ENCODE data around the gene KLK2.
A peak's percentile ranks its signal among the peaks of the same experiment; 100 is the strongest.
"Not testable (repeated sequence)": the region's sequence is repeated elsewhere in the genome, so short reads cannot be mapped to it uniquely, and the experiment has no call there.

Gene KLK2

DNA sequence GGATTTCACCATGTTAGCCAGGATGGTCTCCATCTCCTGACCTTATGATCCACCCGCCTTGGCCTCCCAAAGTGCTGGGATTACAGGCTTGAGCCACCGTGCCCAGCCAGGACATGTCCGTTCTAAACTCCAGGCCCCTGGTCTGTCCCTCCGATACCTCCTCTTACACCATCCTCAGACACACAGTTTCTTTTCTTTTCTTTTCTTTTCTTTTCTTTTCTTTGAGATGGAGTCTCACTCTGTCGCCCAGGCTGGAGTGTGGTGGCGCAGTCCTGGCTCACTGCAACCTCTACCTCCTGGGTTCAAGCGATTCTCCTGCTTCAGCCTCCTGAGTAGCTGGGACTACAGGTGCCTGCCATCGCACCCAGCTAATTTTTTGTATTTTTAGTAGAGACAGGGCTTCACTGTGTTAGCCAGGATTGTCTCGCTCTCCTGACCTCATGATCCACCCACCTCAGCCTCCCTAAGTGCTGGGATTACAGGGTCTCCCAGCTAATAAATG lies 22.9 kb downstream of the KLK2 start:
- DNase-seq = not testable (repeated sequence)

DNA sequence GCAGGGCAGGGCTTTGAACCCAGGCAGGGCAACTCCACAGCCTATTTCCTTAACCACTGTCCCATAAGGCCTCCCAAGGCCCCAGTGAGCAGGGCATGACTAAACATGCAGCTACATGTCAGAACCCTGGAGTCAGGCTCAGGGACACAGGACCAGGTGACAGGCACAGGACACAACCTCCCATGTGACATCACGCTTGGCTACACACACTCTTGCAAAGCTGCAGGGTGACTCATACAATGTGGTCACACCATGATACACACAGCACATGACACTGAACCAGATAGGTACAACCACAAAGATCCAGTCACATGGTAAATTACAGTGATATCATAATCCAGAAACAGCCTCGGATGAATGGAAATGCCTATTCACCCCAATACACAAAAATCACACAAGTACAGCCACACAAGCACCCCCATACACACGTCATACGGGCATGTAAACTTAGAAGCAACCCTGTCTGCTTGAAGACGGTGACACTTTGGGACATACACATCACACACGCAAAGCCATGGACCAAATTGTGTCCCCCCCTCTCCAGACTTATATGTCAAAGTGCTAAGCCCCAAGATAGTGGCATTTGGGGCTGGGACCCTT lies 23.5 kb downstream of the KLK2 start:
- no peak for DNase-seq

DNA sequence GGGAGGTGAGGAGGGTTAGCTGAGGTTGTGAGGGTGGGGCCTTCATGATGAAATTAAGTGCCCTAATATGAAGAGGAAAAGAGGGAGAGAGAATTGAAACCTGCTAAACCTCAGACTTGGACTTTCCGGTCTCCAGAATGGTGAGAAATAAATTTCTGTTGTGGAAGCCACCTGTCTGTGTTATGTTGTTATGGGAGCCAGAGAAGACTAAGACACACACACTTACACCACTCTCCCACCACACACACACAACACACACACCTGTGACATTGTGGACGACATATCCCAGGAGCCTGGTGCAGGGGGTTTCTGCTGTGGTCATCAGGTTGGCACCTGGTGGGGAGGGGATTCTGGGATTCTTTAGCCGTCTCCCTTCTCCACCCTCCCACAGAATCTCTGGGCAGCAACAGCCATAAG lies 24.0 kb downstream of the KLK2 start:
- DNase-seq = no peak

DNA sequence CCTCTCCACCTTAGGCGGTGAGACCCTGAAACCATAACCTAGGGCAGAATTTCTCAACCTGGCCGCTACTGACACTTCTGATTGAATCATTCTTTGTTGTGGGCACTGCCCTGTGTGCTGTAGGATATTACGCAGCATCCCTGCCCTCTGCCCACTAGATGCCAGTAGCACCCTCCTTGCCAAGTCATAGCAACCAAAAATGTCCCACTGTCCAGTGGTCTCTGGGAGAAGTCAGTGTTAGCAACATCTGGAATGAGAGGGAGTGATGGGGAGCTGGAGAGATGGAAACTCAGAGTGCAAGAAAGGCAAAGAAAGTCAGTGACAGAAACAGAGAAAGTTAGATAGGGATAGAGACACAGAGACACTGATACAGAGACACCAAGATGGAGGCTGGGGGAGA lies 24.4 kb downstream of the KLK2 start:
- no peak for DNase-seq

DNA sequence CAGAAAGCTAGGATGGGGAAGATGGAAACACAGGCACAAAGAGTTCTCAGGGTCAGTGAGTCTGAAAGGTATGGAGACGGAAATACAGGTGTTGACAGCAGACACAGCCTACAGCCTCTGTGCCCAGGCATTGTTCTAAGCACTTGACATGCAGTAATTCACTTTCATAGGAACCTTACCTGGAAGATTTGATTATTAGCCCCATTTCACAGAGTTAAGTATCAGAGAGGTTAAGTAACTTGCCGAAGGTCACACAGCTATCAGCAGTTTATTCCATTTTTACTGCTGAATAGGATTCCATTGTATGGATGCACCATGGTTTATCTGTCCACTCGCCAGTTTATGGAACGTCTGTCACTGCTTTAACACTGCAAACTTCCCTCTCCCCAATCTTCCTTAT lies 24.8 kb downstream of the KLK2 start:
- DNase-seq = no peak

DNA sequence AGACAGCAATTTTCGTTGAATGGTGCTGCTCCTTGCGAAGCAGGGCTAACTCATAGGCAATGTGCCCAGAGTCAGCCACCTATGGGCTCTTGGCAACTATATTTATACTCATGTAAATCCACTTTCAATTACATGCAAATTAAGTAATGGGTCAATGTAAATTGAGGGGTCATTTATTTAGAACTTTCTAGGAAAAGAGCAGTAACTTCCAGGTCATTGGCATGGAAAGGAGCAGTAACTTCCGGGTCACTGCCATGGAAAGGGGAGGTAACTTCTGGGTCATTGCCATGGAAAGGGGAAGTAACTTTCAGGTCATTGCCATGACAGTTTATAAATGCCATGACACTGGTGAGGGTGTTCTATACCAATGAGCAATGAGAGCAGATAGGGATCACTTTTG lies 26.3 kb downstream of the KLK2 start:
- no peak for DNase-seq

DNA sequence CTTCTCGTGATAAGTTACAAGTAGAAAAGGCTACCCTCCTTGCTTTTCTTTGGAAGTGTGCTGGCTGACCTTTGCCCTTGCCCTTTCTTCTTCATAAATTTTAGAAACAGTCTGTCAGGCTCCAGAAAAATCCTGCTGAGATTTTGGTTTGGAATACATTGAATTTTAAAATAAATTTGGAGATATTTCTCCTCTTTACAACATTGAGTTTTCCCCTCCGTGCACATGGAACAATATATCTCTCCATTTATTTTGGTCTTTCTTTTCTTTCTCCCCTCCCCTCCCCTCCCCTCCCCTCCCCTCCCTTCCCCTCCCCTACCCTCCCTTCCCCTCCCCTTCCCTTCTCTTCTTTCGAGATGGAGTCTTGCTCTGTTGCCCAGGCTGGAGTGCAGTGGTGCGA lies 29.4 kb downstream of the KLK2 start:
- DNase-seq = no peak

DNA sequence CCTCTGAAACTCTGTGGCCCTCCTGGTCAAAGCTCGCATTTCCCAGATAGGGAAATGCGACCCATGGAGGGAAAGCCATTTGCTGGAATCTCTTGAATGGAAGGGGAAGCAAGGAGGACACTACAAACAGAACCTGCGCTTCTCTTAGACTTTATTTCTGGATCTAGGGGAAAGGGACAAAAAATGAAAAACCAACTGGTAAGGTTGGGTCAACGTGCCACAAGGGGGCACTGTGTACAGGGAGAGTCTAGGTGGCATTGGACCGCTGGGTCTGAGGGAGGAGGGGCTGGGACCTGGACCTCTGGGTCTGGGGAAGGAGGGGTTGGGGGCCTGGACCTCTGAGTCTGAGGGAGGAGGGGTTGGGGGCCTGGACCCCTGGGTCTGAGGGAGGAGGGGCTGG lies 33.0 kb downstream of the KLK2 start:
- no peak for DNase-seq

DNA sequence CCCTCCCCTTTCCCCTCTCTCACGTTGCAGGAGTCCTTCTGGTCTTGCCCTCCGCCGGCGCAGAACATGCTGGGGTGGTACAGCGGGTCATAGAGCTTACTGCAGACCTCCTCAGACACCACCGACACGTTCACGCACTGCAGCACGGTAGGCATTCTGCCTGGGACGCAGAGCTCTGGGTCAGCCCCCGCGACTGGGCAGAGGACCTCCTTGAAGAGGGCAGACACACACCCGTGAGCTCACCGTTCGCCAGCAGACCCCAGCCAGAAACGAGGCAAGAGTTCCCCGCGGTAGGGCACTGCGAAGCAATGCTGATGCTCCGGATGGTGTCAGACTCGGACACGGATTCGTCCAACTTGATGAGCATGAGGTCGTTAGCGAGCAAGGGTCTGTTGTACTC lies 35.1 kb downstream of the KLK2 start:
- DNase-seq = no peak

DNA sequence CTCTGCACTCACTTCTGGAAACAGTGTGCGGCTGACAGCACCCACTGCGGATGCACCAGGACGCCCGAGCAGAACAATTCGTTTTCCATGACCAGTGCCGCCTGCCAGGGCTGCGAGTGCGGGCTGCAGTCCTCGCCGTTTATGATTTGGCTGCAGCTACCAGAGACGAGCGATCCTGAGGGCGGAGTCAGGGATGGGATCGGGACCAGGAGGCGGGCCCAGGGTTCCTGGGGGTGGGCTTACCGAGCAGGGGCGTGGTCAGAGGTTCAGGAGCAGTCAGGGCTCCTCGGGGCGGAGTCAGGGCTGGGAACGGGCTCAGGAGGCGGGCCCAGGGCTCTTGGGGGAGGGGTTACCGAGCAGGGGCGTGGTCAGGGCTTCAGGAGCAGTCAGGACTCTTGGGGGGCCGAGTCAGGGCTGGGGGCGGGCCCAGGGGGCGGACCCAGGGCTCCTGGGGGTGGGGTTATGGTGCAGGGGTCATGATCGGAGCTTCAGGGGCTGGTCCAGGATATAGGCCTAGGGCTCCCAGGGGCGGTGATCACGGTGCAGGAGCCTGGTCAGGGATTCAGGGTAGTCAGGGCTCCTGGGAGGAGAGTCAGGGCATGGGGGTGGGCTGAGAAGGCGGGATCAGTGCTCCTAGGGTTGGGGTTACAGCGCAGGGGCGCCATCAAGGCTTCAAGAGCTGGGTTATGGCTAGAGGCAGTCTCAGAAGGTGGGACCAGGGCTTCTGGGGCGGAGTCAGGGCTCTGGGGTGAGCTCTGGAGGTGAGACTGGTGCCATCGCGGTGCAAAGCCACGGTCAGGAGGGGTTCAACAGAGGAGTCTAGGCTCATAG lies 36.2 kb downstream of the KLK2 start:
- DNase-seq = peak; percentile 53

DNA sequence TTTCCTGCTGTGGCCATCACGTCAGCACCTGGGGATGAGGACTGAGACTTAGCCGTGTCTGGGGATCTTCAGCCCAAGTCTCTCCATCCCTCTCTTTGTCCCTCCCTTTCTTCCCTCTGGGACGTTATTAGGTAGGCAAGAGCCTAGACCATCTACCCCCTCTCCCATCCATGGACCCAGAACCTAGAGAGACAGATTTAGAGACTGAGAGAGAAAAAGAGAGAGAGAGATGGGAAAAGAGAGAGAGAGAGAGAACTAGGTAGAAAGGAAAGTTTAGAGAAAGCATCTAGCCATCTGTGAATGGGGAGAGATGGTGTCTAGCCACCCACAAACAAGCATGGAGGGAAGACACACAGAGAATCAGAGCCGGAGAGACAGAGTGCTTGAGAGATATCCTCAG lies 37.5 kb downstream of the KLK2 start:
- DNase-seq = no peak

DNA sequence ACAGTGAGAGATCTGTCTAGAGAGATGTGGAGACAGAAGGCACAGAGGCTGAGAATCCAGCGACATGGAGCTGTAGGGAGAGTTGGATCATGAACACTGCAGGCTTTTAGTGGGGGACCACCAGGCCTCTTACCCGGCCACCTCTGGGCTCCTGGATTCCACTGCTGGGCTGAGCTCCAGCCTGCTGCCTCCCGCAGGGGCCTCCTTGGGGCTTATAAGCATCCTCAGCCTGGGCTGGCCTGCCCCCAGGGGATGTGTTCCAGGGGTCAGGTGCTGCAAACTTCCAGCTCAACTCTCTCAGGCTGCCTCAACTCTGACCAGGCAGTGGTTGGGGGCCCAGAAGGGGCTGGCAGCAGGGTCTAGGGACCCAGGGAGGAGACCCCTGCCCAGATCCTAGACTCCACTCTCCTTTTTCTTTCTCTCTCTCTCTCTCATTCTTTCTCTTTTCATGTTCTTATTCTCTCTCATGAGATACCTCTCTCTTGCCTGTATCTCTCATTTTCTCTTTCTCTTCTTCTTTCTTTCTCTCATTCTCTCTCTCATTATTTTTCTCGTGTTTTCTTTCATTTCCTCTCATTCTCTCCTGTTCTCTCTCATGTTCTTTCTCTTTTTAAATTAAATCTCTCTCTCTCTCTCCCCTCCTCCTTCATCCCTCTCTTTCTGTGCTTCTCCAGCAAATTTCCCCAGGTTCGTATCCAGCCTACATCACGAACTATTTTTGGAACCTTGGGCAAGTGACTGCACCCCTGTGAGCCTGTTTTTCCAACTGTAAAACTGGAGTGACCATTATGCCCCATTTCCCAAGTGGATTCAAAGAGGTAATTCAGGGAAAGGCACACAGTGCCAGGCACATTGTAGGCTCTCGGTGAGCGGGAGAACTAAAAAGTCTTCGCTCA lies 38.2 kb downstream of the KLK2 start, which contains the start of gene KLK4:
TSS of gene KLK4 (minus strand) at position 190 of the 896 bp plus-strand sequence. CDS start 657 bp downstream, outside the sequence.
- DNase-seq = no peak

DNA sequence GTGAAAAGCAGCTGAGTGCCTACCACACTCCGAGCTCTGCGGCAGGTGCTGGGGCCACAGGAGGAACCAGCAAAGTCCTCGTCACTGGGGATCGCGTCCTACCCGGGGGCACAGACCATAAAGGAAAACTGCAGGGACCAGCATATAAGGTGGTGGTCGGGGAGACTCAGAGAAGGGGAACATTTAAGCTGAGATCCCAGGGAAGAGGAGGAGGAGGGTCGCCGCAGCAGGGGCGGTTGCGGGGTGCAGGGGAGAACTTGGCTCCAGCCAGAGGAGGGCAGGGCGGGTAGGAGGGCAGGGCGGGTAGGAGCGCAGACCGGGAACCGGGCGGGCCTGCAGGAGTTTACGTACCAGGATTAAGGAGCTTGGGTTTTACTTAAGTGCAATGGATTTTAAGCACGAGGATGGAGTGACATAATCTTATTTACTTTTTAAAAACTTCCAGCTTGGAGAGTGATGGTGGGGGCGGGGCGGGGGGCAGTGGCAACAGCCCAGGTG lies 38.9 kb downstream of the KLK2 start:
- DNase-seq = no peak

DNA sequence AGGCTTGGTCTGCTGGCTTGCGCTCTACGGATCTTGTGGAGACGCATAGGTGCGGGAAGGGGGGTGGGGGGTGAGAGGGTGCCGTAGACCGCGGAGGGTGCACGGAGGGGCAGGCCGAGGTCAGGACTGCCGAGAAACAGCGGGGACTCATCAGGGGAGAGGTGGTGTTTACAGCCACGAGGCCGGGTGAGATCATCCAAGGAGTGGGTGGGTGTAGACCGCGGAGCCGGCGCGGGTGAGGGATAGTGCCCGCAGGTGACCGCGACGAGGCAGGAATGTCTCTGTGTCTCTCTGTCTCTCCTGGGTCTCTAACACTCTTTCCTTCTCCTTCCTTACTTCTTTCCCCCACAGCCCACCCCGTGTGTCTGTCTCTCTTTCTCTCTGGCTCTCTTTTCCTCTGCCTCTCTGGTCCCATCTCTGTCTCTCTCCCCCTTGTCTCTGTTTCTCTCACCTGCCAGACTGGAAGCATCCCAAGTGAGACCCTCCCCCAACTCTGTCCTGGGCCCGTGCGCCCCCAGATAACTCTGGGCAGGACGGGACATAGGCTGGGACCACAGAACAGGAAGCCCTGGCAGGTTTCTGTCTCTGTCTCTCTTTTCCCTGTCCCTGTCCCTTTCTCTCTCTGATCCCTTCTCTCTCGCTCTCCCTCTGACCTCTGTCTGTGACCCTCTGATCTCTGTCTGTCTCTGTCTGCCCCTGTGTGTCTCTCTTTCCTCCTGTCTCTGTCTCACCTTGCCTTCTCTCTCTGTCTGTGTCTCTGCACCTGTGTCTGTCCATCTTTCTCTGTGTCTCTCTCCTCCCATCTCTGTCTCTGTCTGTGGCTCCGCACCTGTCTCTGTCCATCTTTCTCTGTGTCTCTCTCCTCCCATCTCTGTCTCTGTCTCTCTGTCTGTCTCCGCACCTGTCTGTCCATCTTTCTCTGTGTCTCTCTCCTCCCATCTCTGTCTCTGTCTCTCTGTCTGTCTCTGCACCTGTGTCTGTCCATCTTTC lies 39.8 kb downstream of the KLK2 start:
- no peak for DNase-seq

DNA sequence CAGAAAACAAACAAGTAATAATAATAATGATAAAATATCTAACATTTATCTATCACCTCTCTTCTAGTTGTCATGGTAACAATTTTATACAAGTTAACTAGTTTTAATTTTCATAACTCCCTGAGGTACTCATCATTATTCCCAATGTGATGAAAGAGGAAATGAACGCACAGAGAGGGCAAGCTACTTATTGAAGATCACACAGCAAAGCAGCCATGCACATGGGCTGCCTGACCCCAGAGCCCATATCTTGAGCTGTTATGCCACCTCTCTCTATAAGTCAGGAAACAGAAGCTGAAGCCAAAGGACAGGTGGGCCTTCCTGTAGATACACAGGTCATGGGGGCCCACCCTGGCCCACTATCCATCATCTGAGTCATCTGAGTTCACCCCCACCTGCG lies 42.8 kb downstream of the KLK2 start:
- no peak for DNase-seq

DNA sequence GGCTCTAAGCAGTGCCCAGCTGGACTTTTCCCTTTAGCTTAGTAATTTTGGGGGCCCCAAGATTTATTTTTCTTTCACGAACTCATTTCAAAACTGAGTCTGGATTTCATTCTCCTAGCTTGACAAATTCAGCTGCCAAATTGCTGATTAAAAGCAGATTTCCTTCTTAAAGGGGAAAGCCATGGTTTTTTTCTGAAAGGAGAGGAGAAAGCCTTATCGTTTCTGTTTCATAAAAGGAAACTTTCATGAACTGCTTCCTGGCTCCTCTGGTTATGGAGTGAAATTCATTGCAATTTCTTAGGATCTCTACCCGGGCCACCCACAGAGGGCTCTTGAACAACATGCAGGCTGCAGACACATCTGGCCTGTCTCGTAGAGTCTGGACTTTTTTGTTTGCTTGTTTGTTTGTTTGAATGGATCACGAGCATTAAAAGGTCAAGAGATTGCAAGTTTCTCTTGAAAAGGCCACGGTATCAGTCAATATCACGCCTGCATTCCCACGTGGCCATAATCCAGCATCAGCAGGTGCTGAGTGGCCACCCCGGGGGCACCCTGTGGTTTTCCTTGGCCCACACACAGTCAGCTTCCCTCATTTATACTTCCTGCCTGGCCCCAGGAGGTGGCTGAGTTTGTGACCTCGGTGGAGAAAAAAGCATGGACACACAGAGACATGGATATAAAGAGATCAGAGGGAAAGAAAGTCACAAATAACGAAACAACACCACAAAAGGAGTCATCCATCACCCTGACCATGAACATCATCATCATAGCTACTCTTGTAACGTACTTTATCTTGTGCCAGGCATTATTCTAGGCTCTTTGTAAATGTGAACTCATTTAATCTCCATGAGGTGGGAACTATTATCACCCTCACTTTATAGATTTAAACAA lies 48.4 kb downstream of the KLK2 start:
- no peak for DNase-seq

DNA sequence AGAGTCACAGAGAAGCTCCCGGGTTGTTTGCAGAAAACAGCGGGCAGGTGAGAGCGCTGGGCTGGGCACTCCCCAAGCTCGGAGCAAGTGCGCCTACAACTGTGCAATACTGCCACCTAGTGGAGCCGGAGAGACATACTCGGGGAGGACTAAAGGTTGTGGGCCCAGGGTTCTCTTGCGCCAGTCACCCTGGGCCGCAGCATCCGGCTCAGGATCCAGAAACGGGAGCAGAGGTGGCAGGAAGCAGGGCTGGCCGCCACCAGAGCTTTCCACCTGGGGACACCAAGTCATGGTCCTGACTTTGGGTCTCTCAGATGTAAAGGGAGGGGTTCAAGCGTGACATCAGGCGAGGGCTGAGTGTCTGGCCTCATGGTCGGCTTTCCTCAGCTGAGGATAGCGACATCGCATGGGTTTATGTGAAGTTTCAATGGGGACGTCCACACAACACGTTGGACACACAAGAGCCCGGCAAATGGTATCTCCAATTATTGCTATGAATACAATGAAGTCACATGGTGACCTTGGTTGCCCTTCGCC lies 49.1 kb downstream of the KLK2 start:
- DNase-seq = peak; percentile 61

DNA sequence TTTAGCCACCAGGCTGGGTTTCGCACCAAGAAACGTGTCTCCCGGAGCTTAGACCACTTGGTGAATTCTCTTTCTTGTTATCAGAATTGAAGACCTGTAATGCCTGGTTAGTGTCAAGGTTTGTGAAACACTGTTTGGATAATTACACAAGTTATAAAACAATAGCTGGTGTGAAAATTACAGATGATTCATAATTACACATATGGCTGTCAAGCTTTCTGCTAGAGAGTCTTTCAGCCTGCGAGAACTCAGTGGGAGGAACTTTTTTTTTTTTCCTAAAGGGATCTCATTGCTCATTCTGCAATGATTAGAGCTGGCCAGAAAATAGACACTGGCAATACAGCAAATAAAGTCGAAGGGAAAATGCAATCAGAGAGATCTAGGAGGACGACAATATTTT lies 51.3 kb downstream of the KLK2 start:
- DNase-seq = no peak

DNA sequence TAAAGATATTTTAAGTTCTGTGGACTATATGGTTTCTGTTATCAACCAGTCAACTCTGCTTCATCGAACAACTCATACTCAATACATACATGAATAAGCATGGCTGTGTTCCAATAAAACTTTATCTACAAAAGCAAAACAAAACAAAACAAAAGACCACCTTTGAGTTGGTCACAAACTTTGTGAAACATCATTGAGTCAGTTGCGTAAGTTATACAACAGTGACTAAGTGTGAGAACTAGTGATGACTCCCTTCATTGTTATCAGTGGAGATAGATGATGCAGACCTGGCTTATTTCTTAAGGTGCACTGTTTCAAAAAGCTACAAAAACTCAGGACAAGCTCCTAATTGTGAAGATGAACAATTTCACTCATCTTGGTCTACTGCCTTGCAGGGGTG lies 52.5 kb downstream of the KLK2 start:
- DNase-seq = no peak

DNA sequence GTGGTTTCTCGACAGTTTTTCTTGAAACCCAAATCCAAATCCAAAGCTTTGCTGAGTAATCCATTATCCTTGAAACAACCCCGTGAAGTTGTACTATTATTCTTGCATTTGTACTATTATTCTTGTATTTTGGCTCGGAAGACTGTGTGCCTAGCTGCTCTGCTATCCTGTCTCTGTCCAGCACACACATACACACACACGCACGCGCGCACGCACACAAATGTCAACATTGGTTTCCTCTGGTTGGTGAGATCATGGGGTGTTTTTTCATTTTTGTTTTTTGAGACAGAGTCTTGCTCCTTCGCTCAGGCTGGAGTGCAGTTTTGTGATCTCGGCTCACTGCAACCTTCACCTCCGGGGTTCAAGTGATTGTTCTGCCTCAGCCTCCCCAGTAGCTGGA lies 52.9 kb downstream of the KLK2 start:
- DNase-seq = no peak

DNA sequence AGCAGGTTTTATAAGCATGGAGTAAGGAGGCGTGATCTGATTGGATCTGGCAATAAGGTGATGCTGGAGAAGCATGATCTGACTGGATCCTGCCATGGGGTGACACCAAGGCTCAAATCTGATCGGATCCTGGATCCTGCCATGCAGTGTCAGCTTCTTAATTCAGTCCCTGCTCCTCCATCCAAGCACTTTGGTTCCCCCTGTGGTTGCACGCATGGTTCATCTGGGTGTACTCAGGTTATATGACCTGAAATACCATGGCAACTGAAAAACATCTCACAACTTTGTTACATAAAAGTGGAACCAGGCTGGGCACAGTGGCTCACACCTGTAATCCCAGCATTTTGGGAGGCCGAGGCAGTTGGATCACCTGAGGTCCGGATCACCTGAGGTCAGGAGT lies 55.6 kb downstream of the KLK2 start:
- DNase-seq = no peak
